IMR-90 (cell line): ENCODE measurements around the gene TOP3B. TPM values are rescaled to one million over a fixed set of nuclear protein-coding genes. Genes with fewer than 3 reads are reported as not detected.

Experiments used
- ATAC-seq: fragments of 200-7000 bp; cut with Tn5 transposase; 2 replicates; pipeline ENCODE4 v1.9.1; 2020; ENCODE audit warnings: low read depth, mild to moderate bottlenecking, moderate library complexity
- BruUV-seq: library from RNA; stranded (reverse); fragments of 400-500 nt; replicated peaks from 2 replicates; lab custom pipeline; 2021; lab: Mats Ljungman, UMichigan
- CTCF ChIA-PET: fragments of 300-600 bp; formaldehyde crosslinking; extraction: SDS; loops from one replicate; lab custom pipeline; 2021; ENCODE audit warnings: antibody characterized with exemption; lab: Yijun Ruan, JAX
- POLR2A ChIA-PET: fragments of 300-600 bp; sonication (Branson Sonifier 250); formaldehyde crosslinking; loops from one replicate; lab custom pipeline; 2022; ENCODE audit warnings: antibody characterized with exemption; ENCODE audit not compliant: unreplicated experiment; lab: Charles Lee
- DNase-seq: peaks from one replicate; pipeline ENCODE4 v3.0.0; 2013
- H2AFZ ChIP-seq: replicated peaks from 2 replicates; pipeline ENCODE3; 2013; ENCODE audit warnings: low read length, mild to moderate bottlenecking; ENCODE audit not compliant: poor library complexity
- H2AK5ac ChIP-seq: 2 replicates; pipeline ENCODE4 v1.6.1; 2013; ENCODE audit warnings: low read depth, low read length, inconsistent platforms
- H2AK9ac ChIP-seq: replicated peaks from 2 replicates; pipeline ENCODE3; 2013; ENCODE audit warnings: mild to moderate bottlenecking, low read depth, low read length, moderate library complexity; ENCODE audit not compliant: poor library complexity
- H2BK120ac ChIP-seq: 2 replicates; pipeline ENCODE4 v1.6.1; 2013; ENCODE audit warnings: low read depth, low read length, inconsistent platforms
- H2BK15ac ChIP-seq: 3 replicates; pipeline ENCODE4 v1.6.1; 2013; ENCODE audit warnings: low read depth, low read length, inconsistent platforms
- H2BK20ac ChIP-seq: 2 replicates; pipeline ENCODE4 v1.6.1; 2013; ENCODE audit warnings: low read depth, mild to moderate bottlenecking, inconsistent platforms, low read length, moderate library complexity
- H2BK5ac ChIP-seq: 2 replicates; pipeline ENCODE4 v1.6.1; 2013; ENCODE audit warnings: mild to moderate bottlenecking, low read depth, low read length, inconsistent platforms; ENCODE audit not compliant: poor library complexity, severe bottlenecking
- H3K14ac ChIP-seq: replicated peaks from 2 replicates; pipeline ENCODE4 v1.6.1; 2013; ENCODE audit warnings: low read depth, low read length, inconsistent platforms
- H3K18ac ChIP-seq: 2 replicates; pipeline ENCODE4 v1.6.1; 2013; ENCODE audit warnings: low read depth, low read length, control low read depth
- H3K23ac ChIP-seq: 2 replicates; pipeline ENCODE4 v1.6.1; 2013; ENCODE audit warnings: low read depth, low read length, inconsistent platforms
- H3K27ac ChIP-seq: 2 replicates; pipeline ENCODE4 v1.5.1; 2013; ENCODE audit warnings: mild to moderate bottlenecking, control low read depth, low read length; ENCODE audit not compliant: insufficient read depth
- H3K27me3 ChIP-seq: 2 replicates; pipeline ENCODE4 v1.6.1; 2013; ENCODE audit warnings: low read length; ENCODE audit not compliant: control insufficient read depth, insufficient read depth
- H3K36me3 ChIP-seq: 2 replicates; pipeline ENCODE4 v1.6.1; 2013; ENCODE audit warnings: low read length, mixed read lengths; ENCODE audit not compliant: control insufficient read depth, insufficient read depth
- H3K4ac ChIP-seq: 2 replicates; pipeline ENCODE4 v1.6.1; 2013; ENCODE audit warnings: low read depth, low read length, inconsistent platforms
- H3K4me1 ChIP-seq: 2 replicates; pipeline ENCODE4 v1.6.1; 2013; ENCODE audit warnings: low read length, mixed read lengths; ENCODE audit not compliant: control insufficient read depth, insufficient read depth
- H3K4me2 ChIP-seq: 2 replicates; pipeline ENCODE4 v1.6.1; 2013; ENCODE audit warnings: low read depth, mild to moderate bottlenecking, control low read depth, low read length, moderate library complexity
- H3K4me3 ChIP-seq: 2 replicates; pipeline ENCODE4 v1.5.1; 2013; ENCODE audit warnings: low read depth, mild to moderate bottlenecking, control low read depth, low read length, moderate library complexity; ENCODE audit not compliant: insufficient read depth
- H3K56ac ChIP-seq: 2 replicates; pipeline ENCODE4 v1.6.1; 2013; ENCODE audit warnings: low read length, inconsistent platforms; ENCODE audit not compliant: insufficient read depth; ENCODE audit errors: extremely low read depth
- H3K79me1 ChIP-seq, 2 experiments: 2 replicates each; pipeline ENCODE4 v1.6.1; 2013; ENCODE audit warnings: low read length in 2 of 2, inconsistent platforms in 1 of 2, low read depth in 1 of 2
- H3K9ac ChIP-seq: 2 replicates; pipeline ENCODE4 v1.6.1; 2013; ENCODE audit warnings: low read depth, low read length, control low read depth
- H3K9me1 ChIP-seq: 2 replicates; pipeline ENCODE4 v1.6.1; 2013; ENCODE audit warnings: low read length, inconsistent platforms; ENCODE audit not compliant: insufficient read depth
- H3K9me3 ChIP-seq: 2 replicates; pipeline ENCODE4 v1.6.1; 2013; ENCODE audit warnings: low read length; ENCODE audit not compliant: control insufficient read depth, insufficient read depth
- H4K20me1 ChIP-seq: 2 replicates; pipeline ENCODE4 v1.6.1; 2013; ENCODE audit warnings: low read length, inconsistent platforms; ENCODE audit not compliant: insufficient read depth
- H4K5ac ChIP-seq: 2 replicates; pipeline ENCODE4 v1.6.1; 2013; ENCODE audit warnings: mild to moderate bottlenecking, low read depth, low read length, control low read depth
- H4K8ac ChIP-seq, 2 experiments: 2 replicates each; pipeline ENCODE4 v1.6.1; 2013; ENCODE audit warnings: low read depth in 2 of 2, low read length in 2 of 2, control low read depth in 1 of 2, inconsistent platforms in 1 of 2
- H4K91ac ChIP-seq: 2 replicates; pipeline ENCODE4 v1.6.1; 2013; ENCODE audit warnings: low read depth, low read length, inconsistent platforms; ENCODE audit not compliant: insufficient read depth
- BHLHE40 ChIP-seq: fragments of 150-350 bp; IDR thresholded peaks from 2 replicates; pipeline ENCODE4 v1.6.1; 2016; ENCODE audit warnings: mild to moderate bottlenecking, low read depth, low read length
- CEBPB ChIP-seq: IDR thresholded peaks from 2 replicates; pipeline ENCODE4 v1.6.1; 2012; ENCODE audit warnings: low read depth, low read length, improper control_type of control experiment
- CHD1 ChIP-seq: IDR thresholded peaks from 2 replicates; pipeline ENCODE4 v1.6.1; 2012; ENCODE audit warnings: low read depth, low read length, improper control_type of control experiment
- FOS ChIP-seq: fragments of 150-350 bp; IDR thresholded peaks from 2 replicates; pipeline ENCODE4 v1.6.1; 2016; ENCODE audit warnings: low read depth, low read length
- MAFK ChIP-seq: IDR thresholded peaks from 2 replicates; pipeline ENCODE4 v1.6.1; 2012; ENCODE audit warnings: low read depth, low read length, improper control_type of control experiment
- MAZ ChIP-seq: IDR thresholded peaks from 2 replicates; pipeline ENCODE4 v1.6.1; 2012; ENCODE audit warnings: low read depth, mild to moderate bottlenecking, low read length, improper control_type of control experiment, moderate library complexity, borderline replicate concordance
- MXI1 ChIP-seq: IDR thresholded peaks from 2 replicates; pipeline ENCODE4 v1.6.1; 2012; ENCODE audit warnings: low read depth, mild to moderate bottlenecking, low read length, moderate library complexity, borderline replicate concordance
- NFE2L2 ChIP-seq: fragments of 150-350 bp; IDR thresholded peaks from 2 replicates; pipeline ENCODE4 v1.6.1; 2016; ENCODE audit warnings: low read depth, mild to moderate bottlenecking, low read length
- POLR2A ChIP-seq: IDR thresholded peaks from 2 replicates; pipeline ENCODE4 v1.6.1; 2012; ENCODE audit warnings: mild to moderate bottlenecking, low read depth, low read length
- RAD21 ChIP-seq: IDR thresholded peaks from 2 replicates; pipeline ENCODE4 v1.6.1; 2012; ENCODE audit warnings: low read length, improper control_type of control experiment
- RCOR1 ChIP-seq: IDR thresholded peaks from 2 replicates; pipeline ENCODE4 v1.6.1; 2012; ENCODE audit warnings: mild to moderate bottlenecking, low read length, improper control_type of control experiment; ENCODE audit not compliant: insufficient replicate concordance
- RFX5 ChIP-seq: IDR thresholded peaks from 2 replicates; pipeline ENCODE4 v1.8.0; 2012; ENCODE audit warnings: low read depth, mild to moderate bottlenecking, low read length, moderate library complexity
- SMC3 ChIP-seq: fragments of 150-350 bp; IDR thresholded peaks from 2 replicates; pipeline ENCODE4 v1.6.1; 2016; ENCODE audit warnings: low read depth, mild to moderate bottlenecking, antibody characterized with exemption, low read length, moderate library complexity
- WGBS, 2 experiments: methylation state at CpG; one replicate each; pipeline versions ENCODE4 v1.1.5 to v1.1.7; 2013; ENCODE audit warnings: missing lambda C conversion rate in 2 of 2; ENCODE audit not compliant: insufficient read length in 1 of 2; ENCODE audit errors: extremely low coverage in 2 of 2; 5-methylcytosine and 5-hydroxymethylcytosine counted together
- dilution Hi-C: fragments of 300-500 bp; cut with HindIII; formaldehyde crosslinking; loops from one replicate; pipeline ENCODE4 v1.14.3; 2018; ENCODE audit warnings: low sequenced_read_pairs; ENCODE audit not compliant: unreplicated experiment
- in situ Hi-C: fragments of 300-500 bp; cut with MboI; formaldehyde crosslinking; loops from 3 replicates; pipeline ENCODE4 v1.14.3; 2019; ENCODE audit warnings: low sequenced_read_pairs, inconsistent platforms, mixed read lengths
- intact Hi-C: fragments of 100-400 bp; cut with micrococcal nuclease; formaldehyde crosslinking; loops from 2 replicates; pipeline ENCODE4 v1.10.0; 2022
- polyA plus RNA-seq, 3 experiments: library from polyadenylated mRNA; depleted of rRNA; stranded (reverse); fragments of >200 nt; gene quantifications; 2 replicates each; pipeline ENCODE4 v1.2.3, GENCODE V29; 2012; ENCODE audit warnings: low replicate concordance in 1 of 3
- total RNA-seq: library from RNA; depleted of rRNA; stranded (reverse); fragments of >200 nt; gene quantifications from 2 replicates; pipeline ENCODE4 v1.2.3, GENCODE V29; 2012
- TF ChIP-seq, protein P1 (sequence below): fragments of 150-350 bp; IDR thresholded peaks from 2 replicates; pipeline ENCODE4 v1.6.1; 2017; ENCODE audit warnings: mild to moderate bottlenecking, antibody characterized with exemption, low read length, low read depth
- TF ChIP-seq, protein P2 (sequence below): fragments of 150-350 bp; IDR thresholded peaks from 2 replicates; pipeline ENCODE4 v1.6.1; 2016; ENCODE audit warnings: low read depth, mild to moderate bottlenecking, low read length, moderate library complexity, borderline replicate concordance
- TF ChIP-seq, protein P3 (sequence below): conservative IDR thresholded peaks from 2 replicates; pipeline ENCODE4 v1.5.1; 2012; ENCODE audit warnings: mild to moderate bottlenecking, low read depth, low read length, improper control_type of control experiment

TOP3B gene
- total and polyA plus RNA-seq, 2 of the 4 experiments (the other 2 are of a cell fraction): 23.0 to 23.5 TPM

DNA sequence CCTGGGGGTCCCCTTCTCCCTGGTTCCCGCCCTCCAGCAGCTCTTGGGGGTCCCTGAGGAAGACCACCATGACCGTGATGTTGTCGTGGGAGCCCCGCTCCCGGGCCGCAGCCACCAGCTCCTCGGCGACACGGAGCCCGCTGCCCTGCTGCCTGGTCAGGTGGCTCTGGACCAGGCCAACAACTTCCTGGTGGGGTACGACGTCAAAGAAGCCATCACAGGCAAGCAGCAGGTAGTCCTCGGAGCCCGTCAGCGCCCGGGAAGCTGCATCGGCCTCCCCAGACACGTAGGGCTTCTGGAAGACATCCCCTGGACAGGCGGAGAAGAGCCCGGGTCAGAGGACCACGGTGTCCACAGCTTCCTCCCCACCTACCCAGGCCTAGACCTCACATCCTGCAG is 59.4 kb downstream of the TOP3B start:
- Histone ChIP-seq H4K91ac (no peak overlapping the region), H3K9me1 (no peaks in the 10 kb centered on the region), H3K4me1 (peaks cover 7% of the 10 kb centered on the region), H2BK20ac (no peak overlapping the region), H3K9me3 (no peaks in the 10 kb centered on the region), H4K5ac (no peak overlapping the region), H3K27ac (no peak overlapping the region), H3K23ac (no peak overlapping the region), H3K9ac (no peak overlapping the region), H2AK5ac (no peak overlapping the region), H3K4ac (no peak overlapping the region), H2BK5ac (no peak overlapping the region), H3K56ac (no peak overlapping the region), H3K79me1 (peaks cover 3 to 7% of the 10 kb centered on the region in 2 experiments; a peak in 2 of 4 replicates), H2AK9ac (no peak overlapping the region), H2BK15ac (no peak overlapping the region), H2BK120ac (no peak overlapping the region), H3K36me3 (peaks cover 21% of the 10 kb centered on the region), H2AFZ (no peak overlapping the region), H3K27me3 (no peaks in the 10 kb centered on the region), H4K20me1 (peaks cover 5% of the 10 kb centered on the region), H3K4me3 (no peak overlapping the region), H3K14ac (no peak overlapping the region), H3K4me2 (no peak overlapping the region), H3K18ac (no peak overlapping the region), H4K8ac (no peak overlapping the region)
- intact Hi-C loops (no loop called here), dilution Hi-C loops (no loop called here), in situ Hi-C loops (no loop called here)
- ATAC-seq (no peak), DNase-seq (no peak)
- WGBS, 2 experiments: 97% methylated on average over 12 of the region's 21 CpGs; no CpG with 5 or more reads in 1 of the 2 experiments
- POLR2A ChIA-PET: interaction anchor here (0.6 kb wide), 1 partner anchor 596 kb away, joined by 3 read pairs; no protein-coding TSS in a partner anchor
- no TSS peak for BruUV-seq
- CTCF ChIA-PET: interaction anchor here (0.6 to 0.8 kb wide), 2 partner anchors 15 to 37 kb away, joined by 3 read pairs; no protein-coding TSS in a partner anchor
- TF ChIP-seq BHLHE40 (no peak), RFX5 (no peak), POLR2A (no peak), MAZ (no peak), SMC3 (no peak), CEBPB (no peak), FOS (no peak), RCOR1 (no peak), RAD21 (no peak), NFE2L2 (no peak), CHD1 (no peak), MAFK (no peak), MXI1 (no peak)
- TF ChIP-seq, protein P1, sequence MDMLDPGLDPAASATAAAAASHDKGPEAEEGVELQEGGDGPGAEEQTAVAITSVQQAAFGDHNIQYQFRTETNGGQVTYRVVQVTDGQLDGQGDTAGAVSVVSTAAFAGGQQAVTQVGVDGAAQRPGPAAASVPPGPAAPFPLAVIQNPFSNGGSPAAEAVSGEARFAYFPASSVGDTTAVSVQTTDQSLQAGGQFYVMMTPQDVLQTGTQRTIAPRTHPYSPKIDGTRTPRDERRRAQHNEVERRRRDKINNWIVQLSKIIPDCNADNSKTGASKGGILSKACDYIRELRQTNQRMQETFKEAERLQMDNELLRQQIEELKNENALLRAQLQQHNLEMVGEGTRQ: no peak
- TF ChIP-seq, protein P2, sequence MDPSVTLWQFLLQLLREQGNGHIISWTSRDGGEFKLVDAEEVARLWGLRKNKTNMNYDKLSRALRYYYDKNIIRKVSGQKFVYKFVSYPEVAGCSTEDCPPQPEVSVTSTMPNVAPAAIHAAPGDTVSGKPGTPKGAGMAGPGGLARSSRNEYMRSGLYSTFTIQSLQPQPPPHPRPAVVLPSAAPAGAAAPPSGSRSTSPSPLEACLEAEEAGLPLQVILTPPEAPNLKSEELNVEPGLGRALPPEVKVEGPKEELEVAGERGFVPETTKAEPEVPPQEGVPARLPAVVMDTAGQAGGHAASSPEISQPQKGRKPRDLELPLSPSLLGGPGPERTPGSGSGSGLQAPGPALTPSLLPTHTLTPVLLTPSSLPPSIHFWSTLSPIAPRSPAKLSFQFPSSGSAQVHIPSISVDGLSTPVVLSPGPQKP: no peak
- TF ChIP-seq, protein P3, sequence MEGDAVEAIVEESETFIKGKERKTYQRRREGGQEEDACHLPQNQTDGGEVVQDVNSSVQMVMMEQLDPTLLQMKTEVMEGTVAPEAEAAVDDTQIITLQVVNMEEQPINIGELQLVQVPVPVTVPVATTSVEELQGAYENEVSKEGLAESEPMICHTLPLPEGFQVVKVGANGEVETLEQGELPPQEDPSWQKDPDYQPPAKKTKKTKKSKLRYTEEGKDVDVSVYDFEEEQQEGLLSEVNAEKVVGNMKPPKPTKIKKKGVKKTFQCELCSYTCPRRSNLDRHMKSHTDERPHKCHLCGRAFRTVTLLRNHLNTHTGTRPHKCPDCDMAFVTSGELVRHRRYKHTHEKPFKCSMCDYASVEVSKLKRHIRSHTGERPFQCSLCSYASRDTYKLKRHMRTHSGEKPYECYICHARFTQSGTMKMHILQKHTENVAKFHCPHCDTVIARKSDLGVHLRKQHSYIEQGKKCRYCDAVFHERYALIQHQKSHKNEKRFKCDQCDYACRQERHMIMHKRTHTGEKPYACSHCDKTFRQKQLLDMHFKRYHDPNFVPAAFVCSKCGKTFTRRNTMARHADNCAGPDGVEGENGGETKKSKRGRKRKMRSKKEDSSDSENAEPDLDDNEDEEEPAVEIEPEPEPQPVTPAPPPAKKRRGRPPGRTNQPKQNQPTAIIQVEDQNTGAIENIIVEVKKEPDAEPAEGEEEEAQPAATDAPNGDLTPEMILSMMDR: no peak
